H1 (cell line): ENCODE data around the gene C12orf56.

Experiments
- EP300 ChIP-seq, 2 experiments: IDR thresholded peaks; 1 replicate in 1 of 2; 2 replicates in 1 of 2; pipeline ENCODE4 v1.6.1; 2011 to 2012; ENCODE audit warnings: low read depth in 2 of 2, low read length in 2 of 2, mild to moderate bottlenecking in 2 of 2, borderline replicate concordance in 1 of 2, inconsistent platforms in 1 of 2, moderate library complexity in 1 of 2
- JUND ChIP-seq: IDR thresholded peaks from 2 replicates; pipeline ENCODE4 v1.6.1; 2011; ENCODE audit warnings: mild to moderate bottlenecking, improper control_type of control experiment, low read length
- POLR2A ChIP-seq, 2 experiments: IDR thresholded peaks; 1 replicate in 1 of 2; 2 replicates in 1 of 2; pipeline ENCODE4 v1.6.1; 2011; ENCODE audit warnings: low read depth in 2 of 2, low read length in 2 of 2, mild to moderate bottlenecking in 2 of 2; ENCODE audit errors: control extremely low read depth in 1 of 2
- SUZ12 ChIP-seq: fragments of 200-600 bp; sonication (generic); IDR thresholded peaks from 2 replicates; pipeline ENCODE4 v1.6.1; 2012; ENCODE audit warnings: mild to moderate bottlenecking, inconsistent platforms, low read length, moderate library complexity, mixed read lengths
- TF ChIP-seq, protein P1 (sequence below), 3 experiments: IDR thresholded peaks; 1 replicate in 2 of 3; 2 replicates in 1 of 3; pipeline versions ENCODE4 v1.5.1 to v1.6.1; 2011; ENCODE audit warnings: low read length in 3 of 3, mild to moderate bottlenecking in 3 of 3, inconsistent platforms in 2 of 3, low read depth in 1 of 3, moderate library complexity in 1 of 3; ENCODE audit not compliant: insufficient read depth in 1 of 3; ENCODE audit errors: control extremely low read depth in 1 of 3
- TF ChIP-seq, protein P2 (sequence below): fragments of 300-600 bp; sonication (generic); IDR thresholded peaks from 2 replicates; pipeline ENCODE4 v1.7.1; 2012; ENCODE audit warnings: low read length, moderate library complexity, mild to moderate bottlenecking, inconsistent platforms; ENCODE audit not compliant: insufficient replicate concordance

GRCh38 chr12:64428956-64429355, 38.4 kb upstream of the C12orf56 start:
- TF ChIP-seq EP300 (IDR thresholded peaks at IDR 0.05; ENCODE audit: borderline replicate concordance in 1 of 2, low read depth in 2 of 2, low read length in 2 of 2) (no peak), SUZ12 (no peak), POLR2A (IDR thresholded peaks at IDR 0.05; ENCODE audit: control extremely low read depth in 1 of 2, low read depth in 2 of 2, low read length in 2 of 2) (no peak), JUND (no peak)
- TF ChIP-seq, protein P1, sequence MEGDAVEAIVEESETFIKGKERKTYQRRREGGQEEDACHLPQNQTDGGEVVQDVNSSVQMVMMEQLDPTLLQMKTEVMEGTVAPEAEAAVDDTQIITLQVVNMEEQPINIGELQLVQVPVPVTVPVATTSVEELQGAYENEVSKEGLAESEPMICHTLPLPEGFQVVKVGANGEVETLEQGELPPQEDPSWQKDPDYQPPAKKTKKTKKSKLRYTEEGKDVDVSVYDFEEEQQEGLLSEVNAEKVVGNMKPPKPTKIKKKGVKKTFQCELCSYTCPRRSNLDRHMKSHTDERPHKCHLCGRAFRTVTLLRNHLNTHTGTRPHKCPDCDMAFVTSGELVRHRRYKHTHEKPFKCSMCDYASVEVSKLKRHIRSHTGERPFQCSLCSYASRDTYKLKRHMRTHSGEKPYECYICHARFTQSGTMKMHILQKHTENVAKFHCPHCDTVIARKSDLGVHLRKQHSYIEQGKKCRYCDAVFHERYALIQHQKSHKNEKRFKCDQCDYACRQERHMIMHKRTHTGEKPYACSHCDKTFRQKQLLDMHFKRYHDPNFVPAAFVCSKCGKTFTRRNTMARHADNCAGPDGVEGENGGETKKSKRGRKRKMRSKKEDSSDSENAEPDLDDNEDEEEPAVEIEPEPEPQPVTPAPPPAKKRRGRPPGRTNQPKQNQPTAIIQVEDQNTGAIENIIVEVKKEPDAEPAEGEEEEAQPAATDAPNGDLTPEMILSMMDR (IDR thresholded peaks at IDR 0.05; ENCODE audit: control extremely low read depth in 1 of 3, insufficient read depth in 1 of 3, low read depth in 1 of 3, low read length in 3 of 3): no peak
- TF ChIP-seq, protein P2, sequence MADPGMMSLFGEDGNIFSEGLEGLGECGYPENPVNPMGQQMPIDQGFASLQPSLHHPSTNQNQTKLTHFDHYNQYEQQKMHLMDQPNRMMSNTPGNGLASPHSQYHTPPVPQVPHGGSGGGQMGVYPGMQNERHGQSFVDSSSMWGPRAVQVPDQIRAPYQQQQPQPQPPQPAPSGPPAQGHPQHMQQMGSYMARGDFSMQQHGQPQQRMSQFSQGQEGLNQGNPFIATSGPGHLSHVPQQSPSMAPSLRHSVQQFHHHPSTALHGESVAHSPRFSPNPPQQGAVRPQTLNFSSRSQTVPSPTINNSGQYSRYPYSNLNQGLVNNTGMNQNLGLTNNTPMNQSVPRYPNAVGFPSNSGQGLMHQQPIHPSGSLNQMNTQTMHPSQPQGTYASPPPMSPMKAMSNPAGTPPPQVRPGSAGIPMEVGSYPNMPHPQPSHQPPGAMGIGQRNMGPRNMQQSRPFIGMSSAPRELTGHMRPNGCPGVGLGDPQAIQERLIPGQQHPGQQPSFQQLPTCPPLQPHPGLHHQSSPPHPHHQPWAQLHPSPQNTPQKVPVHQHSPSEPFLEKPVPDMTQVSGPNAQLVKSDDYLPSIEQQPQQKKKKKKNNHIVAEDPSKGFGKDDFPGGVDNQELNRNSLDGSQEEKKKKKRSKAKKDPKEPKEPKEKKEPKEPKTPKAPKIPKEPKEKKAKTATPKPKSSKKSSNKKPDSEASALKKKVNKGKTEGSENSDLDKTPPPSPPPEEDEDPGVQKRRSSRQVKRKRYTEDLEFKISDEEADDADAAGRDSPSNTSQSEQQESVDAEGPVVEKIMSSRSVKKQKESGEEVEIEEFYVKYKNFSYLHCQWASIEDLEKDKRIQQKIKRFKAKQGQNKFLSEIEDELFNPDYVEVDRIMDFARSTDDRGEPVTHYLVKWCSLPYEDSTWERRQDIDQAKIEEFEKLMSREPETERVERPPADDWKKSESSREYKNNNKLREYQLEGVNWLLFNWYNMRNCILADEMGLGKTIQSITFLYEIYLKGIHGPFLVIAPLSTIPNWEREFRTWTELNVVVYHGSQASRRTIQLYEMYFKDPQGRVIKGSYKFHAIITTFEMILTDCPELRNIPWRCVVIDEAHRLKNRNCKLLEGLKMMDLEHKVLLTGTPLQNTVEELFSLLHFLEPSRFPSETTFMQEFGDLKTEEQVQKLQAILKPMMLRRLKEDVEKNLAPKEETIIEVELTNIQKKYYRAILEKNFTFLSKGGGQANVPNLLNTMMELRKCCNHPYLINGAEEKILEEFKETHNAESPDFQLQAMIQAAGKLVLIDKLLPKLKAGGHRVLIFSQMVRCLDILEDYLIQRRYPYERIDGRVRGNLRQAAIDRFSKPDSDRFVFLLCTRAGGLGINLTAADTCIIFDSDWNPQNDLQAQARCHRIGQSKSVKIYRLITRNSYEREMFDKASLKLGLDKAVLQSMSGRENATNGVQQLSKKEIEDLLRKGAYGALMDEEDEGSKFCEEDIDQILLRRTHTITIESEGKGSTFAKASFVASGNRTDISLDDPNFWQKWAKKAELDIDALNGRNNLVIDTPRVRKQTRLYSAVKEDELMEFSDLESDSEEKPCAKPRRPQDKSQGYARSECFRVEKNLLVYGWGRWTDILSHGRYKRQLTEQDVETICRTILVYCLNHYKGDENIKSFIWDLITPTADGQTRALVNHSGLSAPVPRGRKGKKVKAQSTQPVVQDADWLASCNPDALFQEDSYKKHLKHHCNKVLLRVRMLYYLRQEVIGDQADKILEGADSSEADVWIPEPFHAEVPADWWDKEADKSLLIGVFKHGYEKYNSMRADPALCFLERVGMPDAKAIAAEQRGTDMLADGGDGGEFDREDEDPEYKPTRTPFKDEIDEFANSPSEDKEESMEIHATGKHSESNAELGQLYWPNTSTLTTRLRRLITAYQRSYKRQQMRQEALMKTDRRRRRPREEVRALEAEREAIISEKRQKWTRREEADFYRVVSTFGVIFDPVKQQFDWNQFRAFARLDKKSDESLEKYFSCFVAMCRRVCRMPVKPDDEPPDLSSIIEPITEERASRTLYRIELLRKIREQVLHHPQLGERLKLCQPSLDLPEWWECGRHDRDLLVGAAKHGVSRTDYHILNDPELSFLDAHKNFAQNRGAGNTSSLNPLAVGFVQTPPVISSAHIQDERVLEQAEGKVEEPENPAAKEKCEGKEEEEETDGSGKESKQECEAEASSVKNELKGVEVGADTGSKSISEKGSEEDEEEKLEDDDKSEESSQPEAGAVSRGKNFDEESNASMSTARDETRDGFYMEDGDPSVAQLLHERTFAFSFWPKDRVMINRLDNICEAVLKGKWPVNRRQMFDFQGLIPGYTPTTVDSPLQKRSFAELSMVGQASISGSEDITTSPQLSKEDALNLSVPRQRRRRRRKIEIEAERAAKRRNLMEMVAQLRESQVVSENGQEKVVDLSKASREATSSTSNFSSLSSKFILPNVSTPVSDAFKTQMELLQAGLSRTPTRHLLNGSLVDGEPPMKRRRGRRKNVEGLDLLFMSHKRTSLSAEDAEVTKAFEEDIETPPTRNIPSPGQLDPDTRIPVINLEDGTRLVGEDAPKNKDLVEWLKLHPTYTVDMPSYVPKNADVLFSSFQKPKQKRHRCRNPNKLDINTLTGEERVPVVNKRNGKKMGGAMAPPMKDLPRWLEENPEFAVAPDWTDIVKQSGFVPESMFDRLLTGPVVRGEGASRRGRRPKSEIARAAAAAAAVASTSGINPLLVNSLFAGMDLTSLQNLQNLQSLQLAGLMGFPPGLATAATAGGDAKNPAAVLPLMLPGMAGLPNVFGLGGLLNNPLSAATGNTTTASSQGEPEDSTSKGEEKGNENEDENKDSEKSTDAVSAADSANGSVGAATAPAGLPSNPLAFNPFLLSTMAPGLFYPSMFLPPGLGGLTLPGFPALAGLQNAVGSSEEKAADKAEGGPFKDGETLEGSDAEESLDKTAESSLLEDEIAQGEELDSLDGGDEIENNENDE: no peak
